Large intestine (tissue), 3 donors: ENCODE data around the gene STX16. TPM values are rescaled to one million over a fixed set of nuclear protein-coding genes. Genes with fewer than 3 reads are reported as not detected.

ENCODE experiments used
- DNase-seq, 2 donors: peaks; one replicate each; pipeline versions ENCODE4 v3.0.0 to v3.0.0-alpha.2; 2013
- H3K27ac ChIP-seq: one replicate; pipeline ENCODE4 v1.5.1; 2013; ENCODE audit warnings: low read length
- H3K27me3 ChIP-seq: 2 replicates; pipeline ENCODE4 v1.6.1; 2013; ENCODE audit warnings: low read length; ENCODE audit not compliant: control insufficient read depth, insufficient read depth
- H3K36me3 ChIP-seq: 2 replicates; pipeline ENCODE4 v1.6.1; 2013; ENCODE audit warnings: low read length; ENCODE audit not compliant: control insufficient read depth, insufficient read depth
- H3K4me1 ChIP-seq: one replicate; pipeline ENCODE4 v1.6.1; 2013; ENCODE audit warnings: low read length; ENCODE audit not compliant: control insufficient read depth, insufficient read depth
- H3K4me3 ChIP-seq: one replicate; pipeline ENCODE4 v1.5.1; 2013; ENCODE audit warnings: low read length
- H3K9me3 ChIP-seq: one replicate; pipeline ENCODE4 v1.6.1; 2013; ENCODE audit warnings: mild to moderate bottlenecking, low read depth, low read length, moderate library complexity; ENCODE audit not compliant: control insufficient read depth
- WGBS: methylation state at CpG from one replicate; pipeline ENCODE4 v1.1.5; 2013; ENCODE audit warnings: low lambda C conversion rate; ENCODE audit not compliant: insufficient coverage; 5-methylcytosine and 5-hydroxymethylcytosine counted together
- polyA plus RNA-seq: library from polyadenylated mRNA; unstranded; fragments of 120-200 nt; gene quantifications from one replicate; pipeline ENCODE4 v1.2.1, GENCODE V29; 2013

Gene STX16
- polyA plus RNA-seq, 1 donor = 80.6 TPM

GRCh38 chr20:58618351-58619076, 32.6 kb upstream of the STX16 start:
- no peaks in the 10 kb centered on the region for H3K9me3 ChIP-seq
- H3K36me3 ChIP-seq = no peaks in the 10 kb centered on the region
- 71% methylated on average over 1 of the region's 12 CpGs for WGBS
- H3K27me3 ChIP-seq = peaks cover 6% of the 10 kb centered on the region
- H3K4me3 ChIP-seq = no peak overlapping the region
- H3K27ac ChIP-seq = no peak overlapping the region
- no peak for DNase-seq
- H3K4me1 ChIP-seq = no peaks in the 10 kb centered on the region

DNA sequence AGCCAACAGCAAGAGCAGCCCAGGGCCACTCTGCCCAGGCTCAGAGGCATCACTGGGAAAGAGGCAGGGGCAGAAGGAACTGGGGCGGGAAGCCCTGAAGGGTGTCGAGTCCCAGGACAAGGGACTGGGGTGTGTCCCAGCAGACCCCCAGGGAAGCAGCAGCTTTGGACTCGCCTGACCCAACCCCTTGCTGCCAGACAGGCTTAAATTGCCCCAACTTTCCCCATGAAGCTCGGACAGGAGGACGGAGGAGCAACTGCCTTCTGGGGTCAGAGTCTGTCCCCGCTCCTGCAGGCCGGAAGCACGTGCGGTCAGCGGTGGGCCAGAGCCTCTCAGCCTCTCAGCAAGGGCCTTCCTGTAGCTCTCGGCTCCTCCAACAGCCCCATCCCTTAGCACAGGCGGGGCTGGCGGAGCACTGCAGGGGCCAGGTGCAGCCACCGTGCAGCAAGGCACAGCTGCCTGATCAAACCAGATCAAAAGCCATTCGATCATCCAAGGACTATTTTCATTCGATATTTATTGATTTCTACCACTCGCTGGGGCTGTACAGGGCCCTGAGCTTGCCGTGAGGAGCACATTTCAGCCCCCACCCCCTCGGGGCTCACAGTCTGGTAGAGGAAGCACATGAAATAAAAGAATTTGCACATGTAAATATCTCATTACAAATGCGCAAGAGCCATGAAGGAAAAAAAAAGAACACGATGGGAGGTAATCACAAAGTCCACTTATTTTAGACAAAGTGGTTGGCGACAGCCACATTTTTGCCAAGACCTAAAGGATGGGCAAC, 31.8 kb upstream of the STX16 start:
- Histone ChIP-seq H3K4me3 (no peak overlapping the region), H3K9me3 (no peaks in the 10 kb centered on the region), H3K4me1 (no peaks in the 10 kb centered on the region), H3K27ac (no peak overlapping the region), H3K27me3 (peaks cover 6% of the 10 kb centered on the region), H3K36me3 (no peaks in the 10 kb centered on the region)
- WGBS = 67% methylated on average over 2 of the region's 22 CpGs
- no peak for DNase-seq

GRCh38 chr20:58619864-58620431, 31.1 kb upstream of the STX16 start:
- Histone ChIP-seq H3K36me3 (no peaks in the 10 kb centered on the region), H3K27ac (no peak overlapping the region), H3K9me3 (no peaks in the 10 kb centered on the region), H3K27me3 (peaks cover 6% of the 10 kb centered on the region), H3K4me3 (no peak overlapping the region), H3K4me1 (no peaks in the 10 kb centered on the region)
- no CpG with 5 or more reads among the region's 11 CpGs for WGBS
- no peak for DNase-seq

- no peaks in the 10 kb centered on the region for H3K4me1 ChIP-seq
- H3K27ac ChIP-seq = no peak overlapping the region
- H3K4me3 ChIP-seq = no peak overlapping the region
- no peak for DNase-seq
- peaks cover 6% of the 10 kb centered on the region for H3K27me3 ChIP-seq
- WGBS = 100% methylated on average over 2 of the region's 9 CpGs
- H3K36me3 ChIP-seq = no peaks in the 10 kb centered on the region
- H3K9me3 ChIP-seq = no peaks in the 10 kb centered on the region
These were observed 29.1 kb upstream of the STX16 start for GRCh38 chr20:58621906-58622548.

GRCh38 chr20:58622671-58623578, 28.2 kb upstream of the STX16 start:
- no peak for DNase-seq
- H3K4me3 ChIP-seq = no peak overlapping the region
- no peaks in the 10 kb centered on the region for H3K36me3 ChIP-seq
- no peak overlapping the region for H3K27ac ChIP-seq
- H3K4me1 ChIP-seq = no peaks in the 10 kb centered on the region
- no peaks in the 10 kb centered on the region for H3K9me3 ChIP-seq
- H3K27me3 ChIP-seq = peaks cover 6% of the 10 kb centered on the region
- WGBS = no CpG with 5 or more reads among the region's 13 CpGs

GRCh38 chr20:58623579-58624473, 27.3 kb upstream of the STX16 start:
- Histone ChIP-seq H3K36me3 (no peaks in the 10 kb centered on the region), H3K27me3 (peaks cover 6% of the 10 kb centered on the region), H3K27ac (no peak overlapping the region), H3K4me1 (no peaks in the 10 kb centered on the region), H3K4me3 (no peak overlapping the region), H3K9me3 (no peaks in the 10 kb centered on the region)
- no CpG with 5 or more reads among the region's 29 CpGs for whole genome bisulfite sequencing
- no peak for DNase-seq

GRCh38 chr20:58624687-58625086, 26.4 kb upstream of the STX16 start:
- no peaks in the 10 kb centered on the region for H3K9me3 ChIP-seq

GRCh38 chr20:58625585-58625984, 25.5 kb upstream of the STX16 start:
- no peak overlapping the region for H3K4me3 ChIP-seq
- no CpG with 5 or more reads among the region's 6 CpGs for WGBS
- DNase-seq = no peak
- no peaks in the 10 kb centered on the region for H3K9me3 ChIP-seq
- H3K36me3 ChIP-seq = no peaks in the 10 kb centered on the region
- no peak overlapping the region for H3K27ac ChIP-seq
- H3K27me3 ChIP-seq = peaks cover 3% of the 10 kb centered on the region
- H3K4me1 ChIP-seq = no peaks in the 10 kb centered on the region

More at GRCh38 chr20:58624687-58625086, 26.4 kb upstream of the STX16 start:
- no peaks in the 10 kb centered on the region for H3K36me3 ChIP-seq
- H3K27me3 ChIP-seq = peaks cover 6% of the 10 kb centered on the region
- no CpG with 5 or more reads among the region's 10 CpGs for whole genome bisulfite sequencing
- H3K4me3 ChIP-seq = no peak overlapping the region
- no peak overlapping the region for H3K27ac ChIP-seq
- DNase-seq = no peak
- H3K4me1 ChIP-seq = no peaks in the 10 kb centered on the region

GRCh38 chr20:58626051-58626450, 25.0 kb upstream of the STX16 start:
- H3K27me3 ChIP-seq = peaks cover 3% of the 10 kb centered on the region
- H3K36me3 ChIP-seq = no peaks in the 10 kb centered on the region
- no peaks in the 10 kb centered on the region for H3K9me3 ChIP-seq
- no CpG with 5 or more reads among the region's 4 CpGs for WGBS
- no peak overlapping the region for H3K27ac ChIP-seq
- no peaks in the 10 kb centered on the region for H3K4me1 ChIP-seq
- DNase-seq = no peak
- H3K4me3 ChIP-seq = no peak overlapping the region
